GM18502 (cell line): Measurements from ENCODE around the gene ZMYND11.
"Not testable (repeated sequence)": the region's sequence is repeated elsewhere in the genome, so short reads cannot be mapped to it uniquely, and the experiment has no call there.

ENCODE experiments used
- ATAC-seq: cut with Tn5 transposase; IDR thresholded peaks from one replicate; pipeline ENCODE4 v1.9.1; 2021; ENCODE audit warnings: mild to moderate bottlenecking; ENCODE audit not compliant: unreplicated experiment, poor library complexity

ZMYND11 gene

GRCh38 chr10:278707-279106 lies 143.5 kb downstream of the ZMYND11 start:
- no peak for ATAC-seq

DNA sequence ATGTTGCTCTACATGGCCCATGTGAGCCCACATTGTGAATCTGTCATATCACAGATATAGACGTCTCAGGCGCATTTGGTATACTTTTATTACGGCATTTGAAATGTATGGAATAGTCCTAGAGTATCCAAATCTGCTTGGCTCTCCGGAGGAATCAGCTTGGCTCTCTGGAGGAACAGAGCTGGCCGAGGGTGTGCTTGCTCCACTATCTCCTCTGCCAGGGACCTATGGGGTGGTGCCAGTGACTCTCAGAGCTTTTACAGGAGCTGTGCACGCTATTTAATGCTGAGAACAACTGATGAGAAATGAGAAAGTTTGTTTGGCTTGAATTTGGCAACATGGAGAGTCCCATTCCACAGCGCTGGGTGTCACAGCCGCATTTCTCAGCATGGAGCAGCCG lies 144.0 kb downstream of the ZMYND11 start:
- no peak for ATAC-seq

DNA sequence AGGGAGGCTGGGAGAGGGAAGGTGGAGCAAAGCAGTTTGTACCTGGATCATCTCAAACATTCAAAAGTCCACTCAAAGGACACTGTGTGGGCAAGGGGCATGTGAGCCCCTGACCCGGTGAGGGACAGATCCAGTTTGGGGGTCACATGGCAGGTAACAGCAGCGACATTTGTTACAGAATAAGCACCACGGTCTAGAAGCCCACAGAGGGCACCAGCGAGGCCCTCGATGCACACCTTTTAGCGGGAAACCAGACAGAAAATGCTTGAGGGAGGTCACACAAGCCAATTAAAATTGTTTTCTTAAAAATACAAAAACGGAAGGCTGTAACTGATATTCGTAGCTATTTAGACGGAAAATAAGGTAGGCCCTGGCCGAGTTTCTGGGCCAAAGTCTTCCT lies 144.4 kb downstream of the ZMYND11 start:
- no peak for ATAC-seq

GRCh38 chr10:282294-283139 lies 147.3 kb downstream of the ZMYND11 start:
- ATAC-seq = no peak

DNA sequence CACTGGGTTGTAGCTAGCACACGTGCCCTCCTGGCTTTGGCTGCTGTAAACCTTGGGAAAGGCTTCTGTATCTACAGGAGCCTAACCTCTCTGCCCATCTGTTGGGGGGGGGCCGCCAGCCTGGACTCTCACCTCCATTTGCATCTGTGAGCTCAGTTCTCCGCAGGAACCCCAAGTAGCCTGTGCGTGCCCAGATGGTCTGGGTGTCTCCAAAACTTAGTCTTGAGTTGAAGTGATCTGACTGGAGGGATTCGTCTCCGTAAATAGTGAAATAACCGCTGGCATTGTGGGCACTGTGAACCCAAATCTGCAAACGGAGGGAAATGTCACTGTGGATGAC lies 147.9 kb downstream of the ZMYND11 start:
- ATAC-seq = no peak

GRCh38 chr10:283916-284356 lies 148.7 kb downstream of the ZMYND11 start:
- peak; percentile 91 for ATAC-seq

GRCh38 chr10:285216-285615 lies 150.0 kb downstream of the ZMYND11 start:
- no peak for ATAC-seq

GRCh38 chr10:287026-287709 lies 151.9 kb downstream of the ZMYND11 start:
- ATAC-seq = no peak

- ATAC-seq = no peak
Measured at GRCh38 chr10:287814-288213, 152.6 kb downstream of the ZMYND11 start.

DNA sequence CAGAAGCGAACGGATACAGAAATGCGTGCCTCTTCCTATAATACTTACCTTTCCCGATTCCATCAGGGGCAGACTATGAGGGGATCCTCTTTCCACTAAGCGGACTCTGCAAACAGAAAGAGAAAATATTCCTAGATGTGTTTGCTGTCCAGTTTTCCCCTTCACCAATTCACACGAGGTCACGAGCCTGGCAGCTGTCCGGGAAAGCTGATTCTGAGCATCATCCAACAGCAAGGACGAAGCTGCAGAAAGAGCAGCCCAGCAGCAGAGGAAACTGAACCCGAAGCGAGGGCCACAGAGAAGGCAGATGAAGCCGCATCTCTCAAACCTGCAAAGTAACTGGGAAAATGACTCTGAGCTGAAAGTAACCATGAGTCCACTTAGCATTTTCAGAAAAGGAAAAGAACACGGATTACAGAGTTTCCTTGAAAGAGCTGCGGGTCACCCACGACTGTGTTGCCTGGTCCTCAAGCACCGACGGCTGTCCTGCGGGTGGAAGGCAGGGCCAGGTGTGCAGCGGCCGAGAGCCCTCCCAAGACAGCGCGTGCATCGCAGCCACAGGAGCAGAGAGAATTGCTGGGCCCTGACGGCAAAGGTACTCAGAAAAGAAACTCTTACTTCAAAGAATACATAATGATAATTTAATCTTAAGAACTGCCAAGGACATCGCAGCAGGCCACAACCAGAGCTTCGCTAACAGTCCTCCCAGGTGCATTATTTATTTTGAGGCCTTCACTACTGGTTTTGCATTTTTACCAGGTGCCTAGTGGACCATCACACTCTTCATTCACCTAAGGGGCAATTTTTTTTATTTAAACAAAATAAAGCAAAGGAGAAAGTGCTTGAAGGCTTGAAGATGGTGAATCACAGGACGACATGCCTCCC lies 153.3 kb downstream of the ZMYND11 start:
- ATAC-seq = no peak

DNA sequence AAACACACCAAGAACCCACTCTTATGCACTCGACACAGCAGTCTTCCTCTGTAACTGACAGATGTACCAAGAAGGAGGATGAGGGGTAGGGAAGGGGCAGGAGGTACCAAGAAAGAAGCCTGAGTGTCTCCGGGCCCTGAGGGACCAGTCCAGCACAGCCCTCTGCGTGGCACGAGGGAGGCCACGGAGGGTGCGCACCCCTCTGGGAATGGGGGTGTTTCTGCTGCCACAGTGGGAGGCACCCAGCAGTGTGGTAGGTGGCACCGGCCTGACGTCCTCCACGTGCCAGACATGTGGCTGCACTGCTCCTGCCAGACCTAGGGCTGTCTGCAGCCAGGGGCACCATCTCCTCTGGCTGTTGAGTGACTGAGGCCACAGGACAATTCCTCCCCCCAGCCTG lies 154.3 kb downstream of the ZMYND11 start:
- ATAC-seq = no peak

DNA sequence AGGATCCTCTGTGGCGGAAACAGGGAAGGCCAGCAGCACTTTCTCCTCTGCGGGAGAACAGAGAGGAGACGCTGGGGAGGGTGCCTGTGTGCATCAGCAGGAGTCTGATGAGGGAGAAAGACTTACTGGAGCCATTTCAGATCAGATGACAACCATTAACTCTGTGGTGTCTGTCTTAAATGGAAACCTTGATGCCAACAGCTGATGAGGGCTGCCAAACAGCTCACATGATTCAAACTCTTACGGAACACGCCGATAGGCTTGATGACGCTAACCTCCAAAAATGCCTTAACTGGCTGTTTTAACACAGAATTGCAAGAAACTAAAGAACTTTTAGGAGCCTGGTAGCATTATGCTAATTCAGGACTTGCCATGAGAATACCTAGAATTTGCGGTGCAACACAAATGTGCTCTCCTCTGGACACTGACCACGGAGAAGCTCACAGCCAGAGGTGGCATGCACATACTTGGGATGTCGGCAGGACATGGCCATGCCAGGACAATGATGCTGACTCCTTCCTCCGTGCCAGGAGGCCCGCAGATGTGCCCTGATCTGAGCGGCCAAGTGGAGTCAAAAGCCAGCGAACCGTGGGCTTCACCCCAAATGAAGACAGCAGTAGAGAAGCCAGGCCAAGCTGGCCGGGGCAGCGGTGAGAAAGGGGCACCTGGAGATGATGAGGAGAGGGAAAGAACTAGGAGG lies 154.9 kb downstream of the ZMYND11 start:
- ATAC-seq = no peak

DNA sequence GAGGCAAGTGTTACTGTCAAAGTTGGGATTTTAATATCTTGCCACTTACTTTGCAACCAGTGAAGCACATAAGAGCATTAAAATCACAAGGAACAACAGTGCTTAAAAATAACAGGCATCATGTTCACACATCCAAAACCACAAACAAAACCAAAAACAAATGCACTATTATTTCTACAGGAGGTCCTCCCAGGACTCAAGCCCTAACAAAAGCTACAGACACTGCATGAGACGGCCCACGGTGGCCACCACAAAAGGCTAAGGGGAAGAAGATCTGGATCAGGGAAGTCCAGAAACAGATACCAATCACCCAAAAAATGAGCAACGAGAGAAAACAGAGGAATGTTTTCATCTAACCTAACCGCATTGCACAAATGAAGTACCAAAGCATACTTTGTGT lies 158.4 kb downstream of the ZMYND11 start:
- no peak for ATAC-seq

DNA sequence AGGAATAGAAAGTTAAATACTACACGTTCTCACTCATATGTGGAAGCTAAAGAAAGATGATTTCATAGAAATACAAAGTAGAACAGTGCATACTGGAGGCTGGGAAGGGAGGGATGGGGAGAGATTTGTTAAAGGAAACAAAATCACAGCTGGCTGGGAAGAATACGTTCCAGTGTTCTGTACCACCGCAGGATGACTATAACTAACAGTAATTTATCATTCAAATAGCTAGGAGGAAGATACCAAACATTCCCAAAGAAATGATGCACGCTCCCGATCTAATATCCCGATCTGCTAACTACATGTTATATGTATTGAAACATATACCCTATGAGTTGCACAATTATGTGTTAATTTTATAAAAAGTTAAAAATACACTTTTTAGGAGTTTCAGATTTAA lies 162.3 kb downstream of the ZMYND11 start:
- ATAC-seq = no peak

DNA sequence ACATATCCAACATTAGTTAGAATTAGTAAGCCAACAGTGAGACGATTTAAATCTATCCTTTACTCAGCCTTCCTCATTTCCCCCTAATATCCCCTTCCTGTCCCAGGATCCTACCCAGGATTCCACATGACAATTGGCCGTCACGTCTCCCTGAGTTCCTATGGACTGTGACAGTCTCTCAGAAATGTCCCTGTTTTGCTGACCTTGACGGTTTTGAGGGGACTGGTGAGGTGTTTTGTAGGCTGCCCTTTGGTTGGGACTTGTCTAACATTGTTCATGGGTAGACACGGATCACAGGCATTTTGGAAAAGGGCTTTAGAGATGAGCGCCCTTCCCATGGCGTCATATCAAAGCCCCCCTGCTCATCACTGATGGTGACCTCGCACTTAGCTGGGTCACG lies 162.8 kb downstream of the ZMYND11 start:
- ATAC-seq = no peak

DNA sequence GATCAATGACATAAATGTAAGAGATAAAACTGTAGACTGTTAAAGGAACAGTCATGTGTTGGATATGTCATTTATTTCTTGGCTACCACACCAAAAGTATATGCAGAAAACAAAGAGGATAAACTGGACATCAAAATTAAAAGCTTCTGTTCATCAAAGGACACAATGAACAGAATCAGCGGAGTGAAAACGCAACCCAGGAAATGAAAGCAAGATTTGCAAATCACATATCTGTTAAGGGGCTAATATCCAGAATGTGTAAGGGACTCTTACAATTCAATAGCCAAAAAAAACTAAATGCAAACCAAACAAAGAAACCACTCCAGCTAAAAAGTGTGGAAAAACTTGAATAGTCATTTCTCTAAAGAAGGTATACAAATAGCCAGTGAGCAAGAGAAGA lies 164.3 kb downstream of the ZMYND11 start:
- peak; percentile 43 for ATAC-seq

GRCh38 chr10:299969-300368 lies 164.7 kb downstream of the ZMYND11 start:
- ATAC-seq = peak; percentile 61

DNA sequence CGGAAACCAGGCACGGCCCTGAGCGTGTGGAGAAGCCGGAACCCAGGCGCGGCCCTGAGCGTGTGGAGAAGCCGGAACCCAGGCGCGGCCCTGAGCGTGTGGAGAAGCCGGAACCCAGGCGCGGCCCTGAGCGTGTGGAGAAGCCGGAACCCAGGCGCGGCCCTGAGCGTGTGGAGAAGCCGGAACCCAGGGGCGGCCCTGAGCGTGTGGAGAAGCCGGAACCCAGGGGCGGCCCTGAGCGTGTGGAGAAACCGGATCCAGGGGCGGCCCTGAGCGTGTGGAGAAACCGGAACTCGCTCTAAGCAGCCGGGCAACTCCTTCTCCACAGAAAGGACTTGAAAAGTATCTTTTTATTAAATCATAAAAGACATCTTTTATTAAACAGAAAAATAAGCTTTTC lies 165.3 kb downstream of the ZMYND11 start:
- ATAC-seq = not testable (repeated sequence)

DNA sequence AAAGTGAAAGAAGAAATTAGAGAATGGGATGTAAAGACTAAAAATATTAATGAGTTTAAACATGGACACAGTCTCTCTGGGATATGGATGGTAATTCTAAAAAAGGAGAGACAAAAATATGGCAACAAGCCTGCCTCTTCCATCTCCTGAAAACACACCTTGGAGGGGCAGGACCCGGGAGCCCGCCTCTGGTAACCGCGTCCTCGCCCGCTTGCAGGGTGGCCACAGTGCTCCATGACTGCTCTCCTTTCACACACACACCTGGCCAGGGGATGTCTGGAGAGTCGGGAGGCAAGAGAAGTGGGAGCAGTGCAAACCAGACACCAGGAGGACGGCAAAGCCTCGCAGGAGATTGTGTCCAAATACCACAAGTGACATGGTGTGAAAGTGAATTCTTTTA lies 166.3 kb downstream of the ZMYND11 start:
- ATAC-seq = no peak
